Measurements from ENCODE around the gene KCNF1. TPM values are rescaled to one million over a fixed set of nuclear protein-coding genes. Genes with fewer than 3 reads are reported as not detected.

Gene KCNF1
- total and polyA plus RNA-seq, 2 of the 8 experiments (the other 6 are each of a cell fraction or from before 2014, with no cell fraction given) = 0.48 to 1.5 TPM

DNA sequence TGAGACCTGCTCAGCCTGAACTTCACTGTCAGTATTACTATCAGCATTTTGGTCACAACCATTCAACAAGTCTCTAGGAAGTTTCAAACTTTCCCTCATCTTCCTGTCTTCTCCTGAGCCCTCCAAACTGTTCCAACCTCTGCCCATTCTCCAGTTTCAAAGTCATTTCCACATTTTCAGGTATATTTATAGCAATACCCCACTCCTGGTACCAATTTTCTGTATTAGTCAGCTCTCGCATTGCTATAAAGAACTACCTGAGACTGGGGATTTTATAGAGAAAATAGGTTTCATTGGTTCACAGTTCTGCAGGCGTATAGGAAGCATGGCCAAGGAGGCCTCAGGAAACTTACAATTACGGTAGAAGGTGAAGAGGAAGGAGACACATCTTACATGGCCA, 27.3 kb downstream of the KCNF1 start:
- WGBS, 2 experiments (ENCODE audit: extremely low coverage in 1 of 2, insufficient coverage in 1 of 2, insufficient read length in 1 of 2, insufficient replicate concordance in 2 of 2, low coverage in 1 of 2, low lambda C conversion rate in 2 of 2, missing lambda C conversion rate in 1 of 2) = 95% methylated on average over 3 of the region's 3 CpGs; no CpG with 5 or more reads in 1 of the 2 experiments
- Histone ChIP-seq H2AFZ (ENCODE audit: low read length) (no peak overlapping the region), H4K8ac (ENCODE audit: extremely low read depth, insufficient read depth, low read length) (no peak overlapping the region), H2BK15ac (ENCODE audit: low read length) (no peak overlapping the region), H4K91ac (replicated peaks; ENCODE audit: insufficient read length, low read length) (no peak overlapping the region), H3K27me3 (replicated peaks in 1 of 4; ENCODE audit: control insufficient read depth in 3 of 4, extremely low read depth in 1 of 4, insufficient read depth in 3 of 4, low read length in 3 of 4) (no peaks in the 10 kb centered on the region), H3K79me1 (ENCODE audit: low read depth, low read length) (no peaks in the 10 kb centered on the region), H3K14ac (ENCODE audit: insufficient read length) (no peak overlapping the region), H2AK5ac (ENCODE audit: low read depth, low read length) (no peak overlapping the region), H4K20me1 (replicated peaks in 1 of 2; ENCODE audit: control insufficient read depth in 1 of 2, insufficient read depth in 2 of 2, low read length in 2 of 2) (no peaks in the 10 kb centered on the region), H2BK120ac (replicated peaks; ENCODE audit: low read depth, low read length) (no peak overlapping the region), H3K23ac (ENCODE audit: insufficient read length) (no peak overlapping the region), H2BK12ac (ENCODE audit: low read depth, low read length) (no peak overlapping the region), H2BK20ac (ENCODE audit: low read length) (no peak overlapping the region), H3K4me2 (ENCODE audit: insufficient read depth in 1 of 2, low read depth in 2 of 2, low read length in 2 of 2) (no peak overlapping the region), H3K9me3 (ENCODE audit: insufficient read depth in 2 of 2, low read depth in 1 of 2, low read length in 1 of 2) (peaks cover 10 to 14% of the 10 kb centered on the region in 2 experiments; a peak in 3 of 4 replicates), H3K56ac (replicated peaks; ENCODE audit: insufficient read length, low read depth, low read length) (no peak overlapping the region), H3K79me2 (ENCODE audit: control insufficient read depth in 1 of 2, insufficient read depth in 2 of 2, low read length in 2 of 2) (no peaks in the 10 kb centered on the region), H3K23me2 (ENCODE audit: low read depth, low read length) (no peaks in the 10 kb centered on the region), H3K27ac (ENCODE audit: low read depth, low read length) (no peak overlapping the region), H3K4me3 (ENCODE audit: extremely low read depth in 1 of 4, insufficient read depth in 2 of 4, low read depth in 3 of 4, low read length in 4 of 4) (no peak overlapping the region), H3K4me1 (replicated peaks in 1 of 4; ENCODE audit: control insufficient read depth in 3 of 4, insufficient read depth in 4 of 4, low read length in 3 of 4) (peaks cover 4 to 14% (median 11%) of the 10 kb centered on the region in 4 experiments), H3K36me3 (ENCODE audit: control insufficient read depth in 2 of 4, insufficient read depth in 4 of 4, low read length in 3 of 4) (no peaks in the 10 kb centered on the region), H3K4ac (replicated peaks; ENCODE audit: insufficient read length, low read depth, low read length) (no peak overlapping the region), H3K9ac (replicated peaks in 1 of 4; ENCODE audit: extremely low read depth in 1 of 4, low read depth in 3 of 4, low read length in 3 of 4) (no peak overlapping the region), H2BK5ac (ENCODE audit: low read depth, low read length) (no peak overlapping the region), H3K18ac (ENCODE audit: extremely low read depth, low read length) (no peak overlapping the region), H4K5ac (ENCODE audit: insufficient read length, low read depth, low read length) (no peak overlapping the region)
- no peak for FAIRE-seq
- ChIA-PET CTCF (ENCODE audit: partially characterized antibody) (no interaction called here), POLR2A (ENCODE audit: partially characterized antibody) (no interaction called here)
- no peak for DNase-seq (ENCODE audit: low read depth in 1 of 2, low spot score in 2 of 2)
- TF ChIP-seq, protein P1, sequence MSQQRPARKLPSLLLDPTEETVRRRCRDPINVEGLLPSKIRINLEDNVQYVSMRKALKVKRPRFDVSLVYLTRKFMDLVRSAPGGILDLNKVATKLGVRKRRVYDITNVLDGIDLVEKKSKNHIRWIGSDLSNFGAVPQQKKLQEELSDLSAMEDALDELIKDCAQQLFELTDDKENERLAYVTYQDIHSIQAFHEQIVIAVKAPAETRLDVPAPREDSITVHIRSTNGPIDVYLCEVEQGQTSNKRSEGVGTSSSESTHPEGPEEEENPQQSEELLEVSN (IDR thresholded peaks at IDR 0.05) = no peak
- TF ChIP-seq, protein P2, sequence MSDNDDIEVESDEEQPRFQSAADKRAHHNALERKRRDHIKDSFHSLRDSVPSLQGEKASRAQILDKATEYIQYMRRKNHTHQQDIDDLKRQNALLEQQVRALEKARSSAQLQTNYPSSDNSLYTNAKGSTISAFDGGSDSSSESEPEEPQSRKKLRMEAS (IDR thresholded peaks at IDR 0.05) = no peak
- TF ChIP-seq PHF8 (conservative IDR thresholded peaks at IDR 0.05; ENCODE audit: low read depth, low read length) (no peak), SP1 (IDR thresholded peaks at IDR 0.05; ENCODE audit: low read depth, low read length) (no peak), NANOG (IDR thresholded peaks at IDR 0.05; ENCODE audit: insufficient read depth, low read depth, low read length, poor library complexity, severe bottlenecking) (no peak), TAF1 (IDR thresholded peaks at IDR 0.05; ENCODE audit: low read depth, low read length) (no peak), EP300 (IDR thresholded peaks at IDR 0.05; ENCODE audit: borderline replicate concordance in 1 of 2, low read depth in 2 of 2, low read length in 2 of 2) (no peak)
